M059J (cell line): ENCODE results near the gene GPR85. TPM values are rescaled to one million over a fixed set of nuclear protein-coding genes. Genes with fewer than 3 reads are reported as not detected.
"Not testable (repeated sequence)": the region's sequence is repeated elsewhere in the genome, so short reads cannot be mapped to it uniquely, and the experiment has no call there.

ENCODE experiments used
- DNase-seq: peaks from one replicate; pipeline ENCODE4 v3.0.0-alpha.2; 2012; ENCODE audit warnings: low read depth
- total RNA-seq: library from RNA; depleted of rRNA; stranded (reverse); fragments of >200 nt; shearing (Covaris generic); gene quantifications from 2 replicates; pipeline ENCODE4 v1.2.3, GENCODE V29; 2014; rRNA removed

GPR85 gene
- total RNA-seq, 1 experiment from 2014 or later = 0.59 TPM

- no peak for DNase-seq
Observed at GRCh38 chr7:113084496-113085172, 2.0 kb downstream of the GPR85 start.

- DNase-seq = no peak
Observed at GRCh38 chr7:113083816-113084495, 2.7 kb downstream of the GPR85 start.

- DNase-seq = no peak
Observed at GRCh38 chr7:113083132-113083815, 3.4 kb downstream of the GPR85 start.

DNA sequence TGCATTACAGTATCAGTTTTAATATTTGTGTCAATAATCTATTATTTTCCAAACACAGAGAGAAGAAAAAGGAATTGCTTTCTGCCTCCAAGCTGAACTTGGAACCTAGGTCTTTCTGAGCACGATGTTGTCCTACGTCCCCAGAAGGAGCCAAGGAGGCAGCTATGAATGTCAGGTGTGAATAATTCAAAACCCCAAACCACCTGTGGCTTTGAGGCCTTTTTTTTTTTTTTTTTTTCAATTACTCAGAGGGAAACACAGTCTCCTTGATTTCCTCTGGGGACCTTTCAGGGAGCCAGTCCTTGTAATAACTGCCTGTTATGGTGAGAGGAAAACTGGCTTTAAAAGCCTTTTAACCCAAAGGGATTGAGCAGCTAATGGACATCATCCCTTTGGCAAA, 8.3 kb downstream of the GPR85 start:
- DNase-seq = no peak

DNA sequence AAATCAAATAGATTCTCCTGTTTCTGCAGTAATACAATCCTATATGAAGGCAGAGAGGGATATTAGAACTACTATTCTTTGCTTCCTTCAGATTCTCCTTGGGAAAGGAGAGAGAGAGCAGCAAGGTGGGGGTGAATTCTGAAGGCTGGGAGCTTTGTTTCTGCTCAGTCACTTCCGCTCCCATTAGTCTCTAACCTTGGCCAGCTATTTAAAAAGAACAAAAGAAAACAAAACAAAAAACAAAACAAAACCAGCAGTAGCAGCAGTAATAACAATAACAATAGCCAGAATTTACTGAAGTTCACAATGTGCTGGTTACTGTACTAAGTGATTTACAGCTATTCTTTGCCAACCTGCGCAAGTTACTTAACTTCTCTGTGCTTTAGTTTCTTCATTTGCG, 9.9 kb downstream of the GPR85 start:
- no peak for DNase-seq

DNA sequence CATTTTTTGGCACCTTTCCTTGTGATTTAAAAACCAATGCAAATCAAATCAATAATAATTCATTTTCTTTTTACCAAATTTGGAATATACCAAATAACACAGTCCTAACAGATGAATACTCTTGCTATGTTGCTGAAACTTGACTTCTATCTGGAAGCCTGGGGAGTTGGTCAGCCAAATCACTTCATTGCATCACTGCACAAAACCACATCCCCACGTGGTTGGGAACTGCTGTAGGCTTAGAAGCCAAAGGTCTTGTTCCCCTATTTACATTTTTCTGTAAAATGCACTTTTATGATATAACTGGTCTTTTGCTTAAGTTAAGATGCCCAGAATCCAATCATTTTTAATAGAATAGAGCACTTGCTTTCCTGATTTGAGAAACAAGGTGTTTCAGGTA, 15.2 kb downstream of the GPR85 start:
- peak; percentile 5 for DNase-seq

DNA sequence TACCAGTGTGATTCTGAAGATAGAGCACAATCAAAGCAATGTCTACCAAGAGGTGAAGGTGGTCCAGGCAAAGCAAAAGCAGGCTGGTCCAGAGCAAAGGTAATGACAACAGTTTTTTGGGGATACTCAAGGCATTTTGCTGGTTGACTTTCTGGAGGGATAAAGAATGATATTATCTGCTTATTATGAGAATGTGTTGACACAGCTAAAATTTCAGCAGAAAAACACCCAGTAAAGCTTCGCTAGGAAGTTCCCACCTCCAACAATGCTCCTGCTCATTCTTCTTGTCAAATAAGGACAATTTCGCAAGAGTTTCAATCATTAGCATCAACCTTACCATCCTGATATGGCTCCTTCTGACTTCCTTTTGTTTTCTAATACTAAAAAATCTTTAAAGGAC, 24.1 kb downstream of the GPR85 start:
- no peak for DNase-seq

GRCh38 chr7:113060100-113060499, 26.5 kb downstream of the GPR85 start:
- no peak for DNase-seq

DNA sequence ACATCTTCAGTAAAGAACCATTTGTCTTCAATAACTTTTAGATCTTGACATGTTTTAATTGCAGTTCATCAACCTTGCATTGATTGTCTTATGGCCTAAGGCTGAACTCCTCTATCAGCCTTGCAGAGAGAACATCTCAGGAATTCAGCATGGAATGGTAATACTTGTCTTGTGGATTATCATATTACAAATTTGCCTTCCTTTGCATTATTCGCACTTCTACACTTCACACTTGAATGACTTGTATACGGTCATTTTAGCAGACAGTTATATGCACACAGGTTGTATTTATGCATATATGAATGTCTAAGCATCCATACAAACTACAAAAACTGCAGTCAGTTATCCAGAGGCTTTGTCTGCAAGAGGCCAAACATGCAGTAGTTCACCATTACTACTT, 31.7 kb downstream of the GPR85 start:
- DNase-seq = no peak

DNA sequence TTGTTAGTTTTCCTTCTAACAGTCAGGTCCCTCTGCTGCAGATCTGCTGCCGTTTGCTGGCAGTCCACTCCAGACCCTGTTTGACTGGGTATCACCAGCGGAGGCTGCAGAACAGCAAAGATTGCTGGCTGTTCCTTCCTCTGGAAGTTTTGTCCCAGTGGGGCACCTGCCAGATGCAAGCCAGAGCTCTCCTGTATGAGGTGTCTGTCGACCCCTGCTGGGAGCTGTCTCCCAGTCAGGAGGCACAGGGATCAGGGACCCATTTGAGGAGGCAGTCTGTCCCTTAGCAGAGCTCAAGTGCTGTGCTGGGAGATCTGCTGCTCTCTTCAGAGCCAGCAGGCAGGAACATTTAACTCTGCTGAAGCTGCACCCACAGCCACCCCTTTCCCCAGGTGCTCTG, 32.4 kb downstream of the GPR85 start:
- DNase-seq = not testable (repeated sequence)

DNA sequence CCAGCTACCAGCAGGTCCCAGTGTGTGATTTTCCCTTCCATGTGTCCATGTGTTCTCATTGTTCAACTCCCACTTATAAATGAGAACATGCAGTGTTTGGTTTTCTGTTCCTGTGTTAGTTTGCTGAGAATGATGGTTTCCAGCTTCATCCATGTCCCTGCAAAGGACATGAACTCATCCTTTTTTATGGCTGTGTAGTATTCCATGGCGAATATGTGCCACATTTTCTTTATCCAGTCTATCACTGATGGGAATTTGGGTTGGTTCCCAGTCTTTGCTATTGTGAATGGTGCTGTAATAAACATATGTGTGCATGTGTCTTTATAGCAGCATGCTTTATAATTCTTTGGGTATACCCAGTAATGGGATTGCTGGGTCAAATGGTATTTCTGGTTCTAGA, 37.4 kb downstream of the GPR85 start:
- DNase-seq = not testable (repeated sequence)

DNA sequence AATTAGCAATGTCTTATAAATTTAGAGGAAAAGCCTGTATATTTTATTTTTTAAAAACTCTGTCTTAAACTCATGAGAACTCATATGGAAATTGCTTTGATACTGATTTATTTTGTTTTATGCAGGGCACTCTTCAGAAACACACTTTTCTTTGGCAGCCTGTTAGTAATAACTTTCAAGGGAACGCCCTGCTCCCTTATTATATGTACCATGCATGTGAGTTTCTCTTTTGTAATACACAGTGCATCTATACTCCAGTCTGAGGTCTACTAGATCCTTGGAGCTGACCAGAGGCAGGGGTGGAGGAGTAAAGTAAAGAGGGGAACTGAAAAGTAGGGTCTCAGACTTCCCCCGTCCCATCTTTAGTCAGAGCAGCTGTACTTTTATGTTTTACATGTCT, 40.2 kb downstream of the GPR85 start:
- no peak for DNase-seq

DNA sequence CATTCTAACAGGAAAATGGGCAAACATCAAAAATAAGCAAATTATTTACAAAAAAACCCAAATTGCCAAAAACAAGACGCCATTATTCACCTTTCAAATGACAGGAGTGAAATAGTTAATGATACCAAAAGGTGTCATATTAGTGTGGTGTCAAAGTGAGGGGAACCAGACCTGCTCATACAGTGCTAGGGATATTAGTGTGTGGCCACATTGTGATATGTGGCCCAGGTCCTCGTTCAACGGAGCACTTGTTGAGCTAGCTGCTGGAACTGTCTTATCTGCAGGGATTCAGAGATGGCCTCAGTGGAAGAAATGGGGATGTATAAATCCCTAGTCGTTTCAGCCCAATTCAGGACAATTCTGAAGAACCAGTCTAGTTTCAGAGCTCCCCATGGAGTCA, 41.2 kb downstream of the GPR85 start:
- no peak for DNase-seq

- DNase-seq = no peak
Observed at GRCh38 chr7:113044394-113044793, 42.2 kb downstream of the GPR85 start.

- no peak for DNase-seq
Observed at GRCh38 chr7:113040849-113041248, 45.8 kb downstream of the GPR85 start.

- DNase-seq = no peak
Observed at GRCh38 chr7:113033959-113034358, 52.7 kb downstream of the GPR85 start.

Other genes with a start within 250 kb of the GPR85 start
- 109 and 149 TPM in 2 replicates for gene SMIM30, start 31.7 kb upstream of the GPR85 start, total RNA-seq